Measurements from ENCODE around the gene SPTSSB. TPM values are rescaled to one million over a fixed set of nuclear protein-coding genes. Genes with fewer than 3 reads are reported as not detected.

SPTSSB gene
- total RNA-seq, result 3.9 and 6.3 TPM in 2 replicates

DNA sequence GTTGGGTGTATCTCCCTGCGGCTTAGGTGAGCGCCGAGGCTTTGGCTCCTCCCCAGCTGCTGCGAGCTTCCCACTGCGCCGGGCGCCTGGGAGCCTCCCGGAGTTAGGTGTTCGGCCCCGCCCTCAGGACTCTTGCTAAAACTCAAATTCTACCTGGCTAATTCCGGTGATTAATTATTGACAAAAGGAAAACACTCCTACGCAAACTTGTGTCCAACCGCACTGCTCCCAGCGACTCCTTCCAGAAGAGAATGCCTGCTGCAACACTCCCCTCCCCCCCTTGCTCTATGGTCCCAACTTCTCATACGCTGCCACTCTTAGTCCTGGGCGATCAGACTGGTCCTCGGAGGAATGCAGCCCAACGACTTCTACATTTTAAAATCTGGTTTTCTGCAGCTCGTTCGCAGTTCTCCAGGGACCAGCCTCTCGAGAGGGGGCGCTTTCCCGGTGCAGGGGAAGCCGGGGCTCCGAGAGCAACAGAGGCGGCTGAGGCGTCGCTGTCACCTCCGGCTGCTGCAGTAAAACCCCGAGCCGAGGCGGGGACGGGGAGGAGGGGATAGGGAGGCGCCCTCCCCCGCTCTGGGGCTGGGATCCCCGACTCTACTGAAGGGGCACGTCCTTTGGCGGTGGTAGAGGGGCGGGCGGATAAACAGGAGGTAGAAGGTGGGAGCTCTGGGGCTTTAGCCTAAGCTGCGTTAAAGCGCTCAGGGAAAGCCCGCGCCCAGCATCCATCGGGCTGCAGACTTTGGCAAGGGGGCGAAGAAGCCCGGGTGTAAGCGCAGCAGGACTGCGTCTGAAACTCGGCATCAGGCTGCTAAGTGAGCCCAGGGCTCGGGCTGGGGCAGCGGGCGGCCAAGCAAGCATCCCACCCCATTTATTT is at the start of gene SPTSSB:
Gene SPTSSB, minus strand, starts transcription at position 77 of the 880 bp plus-strand sequence. CDS start 25,194 bp downstream, outside the sequence.
- peak within 1 kb of the TSS; percentile 56 for H3K4me3 ChIP-seq (ENCODE audit: low read depth, low read length)
- no peaks in the 10 kb centered on the region for H3K36me3 ChIP-seq (ENCODE audit: control insufficient read depth, insufficient read depth, low read length)
- DNase-seq (ENCODE audit: low read depth) (peak; percentile 93), FAIRE-seq (no peak)
- no peaks in the 10 kb centered on the region for H3K27me3 ChIP-seq (ENCODE audit: control insufficient read depth, insufficient read depth, low read length)
- TF ChIP-seq CTCF (IDR thresholded peaks at IDR 0.05; ENCODE audit: insufficient read depth, low read length, severe bottlenecking), result peak; percentile 25

DNA sequence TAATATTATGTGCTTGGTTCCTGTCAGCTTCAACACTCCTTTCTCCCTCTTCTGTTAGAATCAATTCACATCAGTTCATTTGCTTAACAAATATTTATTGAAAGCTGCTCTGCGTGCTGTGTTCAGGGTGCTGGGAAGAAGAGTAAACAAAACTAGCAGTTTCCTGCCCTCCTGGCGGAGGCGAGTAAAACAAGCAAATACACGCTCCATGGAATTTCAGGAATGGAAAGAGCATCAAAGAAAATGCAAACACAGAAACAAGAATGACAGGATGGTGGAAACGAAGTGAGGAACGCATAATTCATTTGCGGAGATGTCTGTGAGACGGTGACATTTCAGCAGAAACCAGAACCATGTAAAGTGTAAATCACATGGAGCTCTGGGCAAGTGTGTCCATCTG is 49.4 kb upstream of the SPTSSB start:
- peak; percentile 94 for DNase-seq (ENCODE audit: low read depth)
- peak; percentile 93 for FAIRE-seq
- H3K4me3 ChIP-seq (ENCODE audit: low read depth, low read length), result no peak overlapping the region
- H3K36me3 ChIP-seq (ENCODE audit: control insufficient read depth, insufficient read depth, low read length), result no peaks in the 10 kb centered on the region
- TF ChIP-seq CTCF (IDR thresholded peaks at IDR 0.05; ENCODE audit: insufficient read depth, low read length, severe bottlenecking), result no peak
- H3K27me3 ChIP-seq (ENCODE audit: control insufficient read depth, insufficient read depth, low read length), result no peaks in the 10 kb centered on the region

- Histone ChIP-seq H3K27me3 (ENCODE audit: control insufficient read depth, insufficient read depth, low read length) (no peaks in the 10 kb centered on the region), H3K36me3 (ENCODE audit: control insufficient read depth, insufficient read depth, low read length) (no peaks in the 10 kb centered on the region), H3K4me3 (ENCODE audit: low read depth, low read length) (no peak overlapping the region)
- FAIRE-seq, result no peak
- no peak for TF ChIP-seq CTCF (IDR thresholded peaks at IDR 0.05; ENCODE audit: insufficient read depth, low read length, severe bottlenecking)
- DNase-seq (ENCODE audit: low read depth), result no peak
Measured at GRCh38 chr3:161419555-161420333, 48.4 kb upstream of the SPTSSB start.

GRCh38 chr3:161415506-161416231 is 44.4 kb upstream of the SPTSSB start:
- FAIRE-seq (no peak), DNase-seq (ENCODE audit: low read depth) (peak; percentile 94)
- Histone ChIP-seq H3K27me3 (ENCODE audit: control insufficient read depth, insufficient read depth, low read length) (no peaks in the 10 kb centered on the region), H3K4me3 (ENCODE audit: low read depth, low read length) (no peak overlapping the region), H3K36me3 (ENCODE audit: control insufficient read depth, insufficient read depth, low read length) (no peaks in the 10 kb centered on the region)
- TF ChIP-seq CTCF (IDR thresholded peaks at IDR 0.05; ENCODE audit: insufficient read depth, low read length, severe bottlenecking), result no peak

DNA sequence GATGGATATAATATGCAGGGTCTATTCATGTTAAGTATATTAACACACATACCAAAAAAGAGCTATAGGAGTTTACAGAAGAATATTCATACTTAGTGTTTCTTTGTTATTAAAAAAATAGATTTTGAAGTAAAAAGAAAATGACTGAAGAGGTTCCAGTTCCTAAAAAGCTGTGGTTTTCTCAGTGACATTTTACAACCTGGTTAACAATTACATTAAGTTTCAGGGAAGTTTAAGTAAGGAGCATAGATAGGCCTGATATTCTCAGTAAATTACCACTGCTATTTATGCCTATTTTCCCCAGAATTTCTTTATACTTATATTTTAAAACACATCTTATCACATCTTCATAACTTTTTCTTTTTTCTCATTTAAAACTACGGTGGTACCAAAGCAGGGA is 43.6 kb upstream of the SPTSSB start:
- H3K4me3 ChIP-seq (ENCODE audit: low read depth, low read length), result no peak overlapping the region
- H3K27me3 ChIP-seq (ENCODE audit: control insufficient read depth, insufficient read depth, low read length), result no peaks in the 10 kb centered on the region
- TF ChIP-seq CTCF (IDR thresholded peaks at IDR 0.05; ENCODE audit: insufficient read depth, low read length, severe bottlenecking), result no peak
- FAIRE-seq (no peak), DNase-seq (ENCODE audit: low read depth) (no peak)
- H3K36me3 ChIP-seq (ENCODE audit: control insufficient read depth, insufficient read depth, low read length), result no peaks in the 10 kb centered on the region
